Parathyroid adenoma (tissue), 2 donors: ENCODE results near the gene SIX5.
A peak's percentile ranks its signal among the peaks of the same experiment; 100 is the strongest.

ENCODE experiments used
- H2AFZ ChIP-seq: fragments of 300-600 bp; sonication (generic); one replicate; pipeline ENCODE4 v1.7.0; 2017; ENCODE audit warnings: antibody characterized with exemption, mild to moderate bottlenecking
- H3K27ac ChIP-seq: fragments of 300-600 bp; sonication (generic); one replicate; pipeline ENCODE4 v1.7.0; 2017
- H3K27me3 ChIP-seq: fragments of 300-600 bp; sonication (generic); one replicate; pipeline ENCODE4 v1.7.0; 2017; ENCODE audit warnings: low read length; ENCODE audit not compliant: control insufficient read depth, insufficient read depth
- H3K36me3 ChIP-seq: fragments of 300-600 bp; sonication (generic); one replicate; pipeline ENCODE4 v1.7.0; 2017; ENCODE audit warnings: low read length; ENCODE audit not compliant: control insufficient read depth, insufficient read depth
- H3K4me1 ChIP-seq: fragments of 300-600 bp; sonication (generic); one replicate; pipeline ENCODE4 v1.7.0; 2017; ENCODE audit warnings: control low read depth
- H3K4me2 ChIP-seq: fragments of 300-600 bp; sonication (generic); one replicate; pipeline ENCODE4 v1.7.0; 2017; ENCODE audit warnings: low read length
- H3K4me3 ChIP-seq: fragments of 300-600 bp; sonication (generic); one replicate; pipeline ENCODE4 v1.7.0; 2017; ENCODE audit warnings: low read depth, low read length
- H3K79me2 ChIP-seq: fragments of 300-600 bp; sonication (generic); one replicate; pipeline ENCODE4 v1.7.0; 2017; ENCODE audit warnings: control low read depth
- H3K9ac ChIP-seq: fragments of 300-600 bp; sonication (generic); one replicate; pipeline ENCODE4 v1.7.0; 2017; ENCODE audit warnings: mild to moderate bottlenecking
- H3K9me3 ChIP-seq: fragments of 300-600 bp; sonication (generic); one replicate; pipeline ENCODE4 v1.7.0; 2017; ENCODE audit warnings: low read length; ENCODE audit not compliant: control insufficient read depth
- CTCF ChIP-seq: fragments of 300-600 bp; sonication (generic); IDR thresholded peaks from one replicate; pipeline ENCODE4 v1.7.0; 2017; ENCODE audit warnings: antibody characterized with exemption, mild to moderate bottlenecking
- donor health status: primary hyperparathyroidism.

Gene SIX5

GRCh38 chr19:45717983-45718650 is 50.9 kb downstream of the SIX5 start:
- no peaks in the 10 kb centered on the region for H3K36me3 ChIP-seq
- peak overlapping the region; percentile 51 for H3K9ac ChIP-seq
- no peaks in the 10 kb centered on the region for H3K27me3 ChIP-seq
- no peak for TF ChIP-seq CTCF
- no peaks in the 10 kb centered on the region for H3K9me3 ChIP-seq
- H3K4me1 ChIP-seq: peaks cover 13% of the 10 kb centered on the region
- H3K4me3 ChIP-seq: peak overlapping the region; percentile 86
- H3K27ac ChIP-seq: peak overlapping the region; percentile 99
- H3K79me2 ChIP-seq: peaks cover 14% of the 10 kb centered on the region
- H3K4me2 ChIP-seq: peak overlapping the region; percentile 82
- H2AFZ ChIP-seq: peak overlapping the region; percentile 68

GRCh38 chr19:45717131-45717982 is 51.7 kb downstream of the SIX5 start:
- peak overlapping the region; percentile 59 for H3K9ac ChIP-seq
- peak overlapping the region; percentile 82 for H3K4me2 ChIP-seq
- peak; percentile 60 for TF ChIP-seq CTCF
- H3K27ac ChIP-seq: peak overlapping the region; percentile 99
- H3K27me3 ChIP-seq: no peaks in the 10 kb centered on the region
- peak overlapping the region; percentile 86 for H3K4me3 ChIP-seq
- no peaks in the 10 kb centered on the region for H3K9me3 ChIP-seq
- peak overlapping the region; percentile 68 for H2AFZ ChIP-seq
- H3K36me3 ChIP-seq: no peaks in the 10 kb centered on the region
- H3K79me2 ChIP-seq: peaks cover 14% of the 10 kb centered on the region
- H3K4me1 ChIP-seq: peaks cover 13% of the 10 kb centered on the region

- Histone ChIP-seq H3K36me3 (no peaks in the 10 kb centered on the region), H3K9ac (peak overlapping the region; percentile 59), H3K79me2 (peaks cover 16% of the 10 kb centered on the region), H3K27ac (peak overlapping the region; percentile 99), H3K4me3 (peak overlapping the region; percentile 86), H3K27me3 (no peaks in the 10 kb centered on the region), H3K4me2 (peak overlapping the region; percentile 74), H2AFZ (peak overlapping the region; percentile 68), H3K9me3 (no peaks in the 10 kb centered on the region), H3K4me1 (peaks cover 13% of the 10 kb centered on the region)
- TF ChIP-seq CTCF: no peak
These were observed 52.5 kb downstream of the SIX5 start for GRCh38 chr19:45716359-45717130.

GRCh38 chr19:45715139-45715538 is 53.9 kb downstream of the SIX5 start:
- Histone ChIP-seq H3K27me3 (no peaks in the 10 kb centered on the region), H3K4me2 (no peak overlapping the region), H3K27ac (no peak overlapping the region), H2AFZ (no peak overlapping the region), H3K9ac (no peak overlapping the region), H3K4me3 (no peak overlapping the region), H3K4me1 (peaks cover 13% of the 10 kb centered on the region), H3K79me2 (peaks cover 18% of the 10 kb centered on the region), H3K9me3 (no peaks in the 10 kb centered on the region), H3K36me3 (no peaks in the 10 kb centered on the region)
- TF ChIP-seq CTCF: no peak
